SK-N-SH treated with all-trans-retinoic acid at 6 μM for 48 hours (cell line): ENCODE results near the gene IMPA2.

Source experiments
- ARNTL ChIP-seq: fragments of 450-650 bp; formaldehyde crosslinking; IDR thresholded peaks from 2 replicates; pipeline ENCODE4 v1.5.0; 2020; ENCODE audit warnings: low read depth, mild to moderate bottlenecking, moderate library complexity, borderline replicate concordance
- BACH2 ChIP-seq: fragments of 250-450 bp; sonication (Bioruptor Pico); IDR thresholded peaks from 2 replicates; pipeline ENCODE4 v1.9.0; 2021; ENCODE audit warnings: mild to moderate bottlenecking, borderline replicate concordance
- CREB5 ChIP-seq: fragments of 250-450 bp; sonication (Bioruptor Pico); IDR thresholded peaks from 2 replicates; pipeline ENCODE4 v1.5.1; 2020; ENCODE audit warnings: low read depth, mild to moderate bottlenecking, moderate library complexity
- CSDC2 ChIP-seq: fragments of 250-450 bp; sonication (Bioruptor Pico); IDR thresholded peaks from 2 replicates; pipeline ENCODE4 v1.5.0; 2020; ENCODE audit warnings: mild to moderate bottlenecking, moderate library complexity
- ESRRG ChIP-seq: fragments of 250-450 bp; sonication (Bioruptor Pico); IDR thresholded peaks from 2 replicates; pipeline ENCODE4 v1.6.1; 2021; ENCODE audit warnings: mild to moderate bottlenecking
- ISL1 ChIP-seq: fragments of 250-450 bp; sonication (Bioruptor Pico); IDR thresholded peaks from 2 replicates; pipeline ENCODE4 v2.1.2; 2022; ENCODE audit warnings: mild to moderate bottlenecking, moderate library complexity
- PPARA ChIP-seq: fragments of 250-450 bp; sonication (Bioruptor Pico); IDR thresholded peaks from 2 replicates; pipeline ENCODE4 v1.5.0; 2020; ENCODE audit warnings: mild to moderate bottlenecking, borderline replicate concordance
- ZFP30 ChIP-seq: fragments of 450-650 bp; formaldehyde crosslinking; IDR thresholded peaks from 2 replicates; pipeline ENCODE4 v1.5.0; 2022; ENCODE audit warnings: mild to moderate bottlenecking, moderate library complexity
- ZNF565 ChIP-seq: fragments of 450-650 bp; formaldehyde crosslinking; conservative IDR thresholded peaks from 2 replicates; pipeline ENCODE4 v1.5.0; 2020; ENCODE audit warnings: low read depth, mild to moderate bottlenecking, moderate library complexity
- ZNF70 ChIP-seq: fragments of 450-650 bp; formaldehyde crosslinking; IDR thresholded peaks from 2 replicates; pipeline ENCODE4 v1.5.0; 2020; ENCODE audit warnings: mild to moderate bottlenecking, moderate library complexity
- ZNF8 ChIP-seq: fragments of 450-650 bp; formaldehyde crosslinking; IDR thresholded peaks from 2 replicates; pipeline ENCODE4 v1.5.0; 2020; ENCODE audit warnings: mild to moderate bottlenecking, moderate library complexity
- TF ChIP-seq, protein P1 (sequence below): fragments of 250-450 bp; sonication (Bioruptor Pico); IDR thresholded peaks from 2 replicates; pipeline ENCODE4 v1.8.0; 2020; ENCODE audit warnings: mild to moderate bottlenecking, moderate library complexity, borderline replicate concordance
- TF ChIP-seq, protein P2 (sequence below): fragments of 250-450 bp; sonication (Bioruptor Pico); IDR thresholded peaks from 2 replicates; pipeline ENCODE4 v1.5.1; 2021; ENCODE audit warnings: mild to moderate bottlenecking, moderate library complexity
- TF ChIP-seq, protein P3 (sequence below): fragments of 250-450 bp; sonication (Bioruptor Pico); IDR thresholded peaks from 2 replicates; pipeline ENCODE4 v1.5.0; 2020; ENCODE audit warnings: mild to moderate bottlenecking, moderate library complexity

DNA sequence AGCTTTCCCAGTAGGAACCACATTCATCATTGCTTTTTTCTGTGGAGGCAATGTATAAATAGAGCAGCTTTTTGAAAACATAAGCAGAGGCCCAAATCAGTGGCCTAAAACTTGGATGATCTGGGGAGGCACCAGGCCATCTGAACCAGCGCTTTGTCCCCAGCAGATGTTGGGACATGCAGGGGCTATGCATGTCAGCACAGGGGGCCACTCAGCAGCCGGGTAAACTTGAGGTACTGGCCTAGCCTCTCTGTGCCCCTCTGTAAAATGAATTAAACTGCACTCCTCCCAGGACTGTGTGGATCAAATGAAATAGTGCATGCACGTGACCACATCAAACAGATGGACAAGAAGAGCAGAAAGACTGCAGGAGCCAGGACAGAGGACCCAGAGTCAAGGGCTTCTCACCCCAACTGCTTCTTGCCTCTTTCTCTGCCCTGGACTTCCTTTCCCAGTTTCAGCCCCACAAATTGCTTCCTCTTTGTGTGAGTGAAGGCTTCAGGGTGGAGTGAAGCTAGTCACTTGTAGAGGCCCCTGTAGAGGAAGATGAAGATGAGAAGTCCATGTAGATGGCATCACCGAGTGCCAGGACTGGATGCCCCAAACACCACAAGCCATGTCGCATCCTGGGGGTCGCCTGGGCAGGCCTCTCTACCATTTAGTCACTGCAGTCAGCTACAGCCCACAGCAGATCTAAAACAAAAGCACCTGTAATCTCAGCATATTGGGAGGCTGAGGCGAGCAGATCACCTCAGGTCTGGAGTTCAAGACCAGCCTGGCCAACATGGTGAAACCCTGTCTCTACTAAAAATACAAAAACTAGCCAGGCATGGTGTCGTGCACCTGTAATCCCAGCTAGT is 53.2 kb downstream of the IMPA2 start:
- TF ChIP-seq, protein P1, sequence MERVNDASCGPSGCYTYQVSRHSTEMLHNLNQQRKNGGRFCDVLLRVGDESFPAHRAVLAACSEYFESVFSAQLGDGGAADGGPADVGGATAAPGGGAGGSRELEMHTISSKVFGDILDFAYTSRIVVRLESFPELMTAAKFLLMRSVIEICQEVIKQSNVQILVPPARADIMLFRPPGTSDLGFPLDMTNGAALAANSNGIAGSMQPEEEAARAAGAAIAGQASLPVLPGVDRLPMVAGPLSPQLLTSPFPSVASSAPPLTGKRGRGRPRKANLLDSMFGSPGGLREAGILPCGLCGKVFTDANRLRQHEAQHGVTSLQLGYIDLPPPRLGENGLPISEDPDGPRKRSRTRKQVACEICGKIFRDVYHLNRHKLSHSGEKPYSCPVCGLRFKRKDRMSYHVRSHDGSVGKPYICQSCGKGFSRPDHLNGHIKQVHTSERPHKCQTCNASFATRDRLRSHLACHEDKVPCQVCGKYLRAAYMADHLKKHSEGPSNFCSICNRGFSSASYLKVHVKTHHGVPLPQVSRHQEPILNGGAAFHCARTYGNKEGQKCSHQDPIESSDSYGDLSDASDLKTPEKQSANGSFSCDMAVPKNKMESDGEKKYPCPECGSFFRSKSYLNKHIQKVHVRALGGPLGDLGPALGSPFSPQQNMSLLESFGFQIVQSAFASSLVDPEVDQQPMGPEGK (CRISPR knock-in tag): no peak
- TF ChIP-seq ISL1 (no peak), PPARA (CRISPR knock-in tag) (no peak), ARNTL (no peak), CSDC2 (CRISPR knock-in tag) (no peak), ESRRG (no peak), ZNF565 (CRISPR knock-in tag) (no peak), ZFP30 (CRISPR knock-in tag) (no peak), CREB5 (CRISPR knock-in tag) (no peak), ZNF8 (CRISPR knock-in tag) (no peak), ZNF70 (CRISPR knock-in tag) (no peak), BACH2 (no peak)
- TF ChIP-seq, protein P2, sequence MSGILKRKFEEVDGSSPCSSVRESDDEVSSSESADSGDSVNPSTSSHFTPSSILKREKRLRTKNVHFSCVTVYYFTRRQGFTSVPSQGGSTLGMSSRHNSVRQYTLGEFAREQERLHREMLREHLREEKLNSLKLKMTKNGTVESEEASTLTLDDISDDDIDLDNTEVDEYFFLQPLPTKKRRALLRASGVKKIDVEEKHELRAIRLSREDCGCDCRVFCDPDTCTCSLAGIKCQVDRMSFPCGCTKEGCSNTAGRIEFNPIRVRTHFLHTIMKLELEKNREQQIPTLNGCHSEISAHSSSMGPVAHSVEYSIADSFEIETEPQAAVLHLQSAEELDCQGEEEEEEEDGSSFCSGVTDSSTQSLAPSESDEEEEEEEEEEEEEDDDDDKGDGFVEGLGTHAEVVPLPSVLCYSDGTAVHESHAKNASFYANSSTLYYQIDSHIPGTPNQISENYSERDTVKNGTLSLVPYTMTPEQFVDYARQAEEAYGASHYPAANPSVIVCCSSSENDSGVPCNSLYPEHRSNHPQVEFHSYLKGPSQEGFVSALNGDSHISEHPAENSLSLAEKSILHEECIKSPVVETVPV (CRISPR knock-in tag): no peak
- TF ChIP-seq, protein P3, sequence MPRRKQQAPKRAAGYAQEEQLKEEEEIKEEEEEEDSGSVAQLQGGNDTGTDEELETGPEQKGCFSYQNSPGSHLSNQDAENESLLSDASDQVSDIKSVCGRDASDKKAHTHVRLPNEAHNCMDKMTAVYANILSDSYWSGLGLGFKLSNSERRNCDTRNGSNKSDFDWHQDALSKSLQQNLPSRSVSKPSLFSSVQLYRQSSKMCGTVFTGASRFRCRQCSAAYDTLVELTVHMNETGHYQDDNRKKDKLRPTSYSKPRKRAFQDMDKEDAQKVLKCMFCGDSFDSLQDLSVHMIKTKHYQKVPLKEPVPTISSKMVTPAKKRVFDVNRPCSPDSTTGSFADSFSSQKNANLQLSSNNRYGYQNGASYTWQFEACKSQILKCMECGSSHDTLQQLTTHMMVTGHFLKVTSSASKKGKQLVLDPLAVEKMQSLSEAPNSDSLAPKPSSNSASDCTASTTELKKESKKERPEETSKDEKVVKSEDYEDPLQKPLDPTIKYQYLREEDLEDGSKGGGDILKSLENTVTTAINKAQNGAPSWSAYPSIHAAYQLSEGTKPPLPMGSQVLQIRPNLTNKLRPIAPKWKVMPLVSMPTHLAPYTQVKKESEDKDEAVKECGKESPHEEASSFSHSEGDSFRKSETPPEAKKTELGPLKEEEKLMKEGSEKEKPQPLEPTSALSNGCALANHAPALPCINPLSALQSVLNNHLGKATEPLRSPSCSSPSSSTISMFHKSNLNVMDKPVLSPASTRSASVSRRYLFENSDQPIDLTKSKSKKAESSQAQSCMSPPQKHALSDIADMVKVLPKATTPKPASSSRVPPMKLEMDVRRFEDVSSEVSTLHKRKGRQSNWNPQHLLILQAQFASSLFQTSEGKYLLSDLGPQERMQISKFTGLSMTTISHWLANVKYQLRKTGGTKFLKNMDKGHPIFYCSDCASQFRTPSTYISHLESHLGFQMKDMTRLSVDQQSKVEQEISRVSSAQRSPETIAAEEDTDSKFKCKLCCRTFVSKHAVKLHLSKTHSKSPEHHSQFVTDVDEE (CRISPR knock-in tag): no peak
